Lung (tissue), 12 donors: Measurements from ENCODE around the gene CCNI2. TPM values are rescaled to one million over a fixed set of nuclear protein-coding genes. Genes with fewer than 3 reads are reported as not detected.

ENCODE experiments used
- ATAC-seq: fragments of 200-7000 bp; cut with Tn5 transposase; one replicate; pipeline ENCODE4 v1.9.1; 2020; ENCODE audit warnings: moderate number of reproducible peaks; ENCODE audit not compliant: insufficient read depth, low FRiP score
- DNase-seq, 3 donors: peaks; one replicate each; pipeline ENCODE4 v3.0.0-alpha.2; 2013 to 2017
- H3K27ac ChIP-seq, 2 donors: one replicate each; pipeline ENCODE4 v1.5.1; 2013; ENCODE audit warnings: mild to moderate bottlenecking in 2 of 2, moderate library complexity in 2 of 2, control low read depth in 1 of 2, inconsistent platforms in 1 of 2, low read depth in 1 of 2, low read length in 1 of 2
- H3K27me3 ChIP-seq, 3 donors: one replicate each; pipeline ENCODE4 v1.5.1; 2013; ENCODE audit warnings: low read length in 2 of 3; ENCODE audit not compliant: control insufficient read depth in 3 of 3, insufficient read depth in 3 of 3
- H3K36me3 ChIP-seq, 4 donors: one replicate each; pipeline ENCODE4 v1.5.1; 2013; ENCODE audit warnings: low read length in 4 of 4, mild to moderate bottlenecking in 1 of 4, moderate library complexity in 1 of 4; ENCODE audit not compliant: control insufficient read depth in 4 of 4, insufficient read depth in 4 of 4
- H3K4me1 ChIP-seq, 5 donors: one replicate each; pipeline ENCODE4 v1.5.1; 2013; ENCODE audit warnings: low read length in 5 of 5, mild to moderate bottlenecking in 2 of 5, moderate library complexity in 1 of 5; ENCODE audit not compliant: control insufficient read depth in 5 of 5, insufficient read depth in 5 of 5
- H3K4me3 ChIP-seq: one replicate; pipeline ENCODE4 v1.5.1; 2013; ENCODE audit warnings: mild to moderate bottlenecking, control low read depth, moderate library complexity
- H3K9ac ChIP-seq, 2 donors: one replicate each; pipeline ENCODE4 v1.5.1; 2013; ENCODE audit warnings: low read length in 2 of 2, control low read depth in 1 of 2; ENCODE audit not compliant: insufficient read depth in 1 of 2
- H3K9me3 ChIP-seq, 4 donors: one replicate each; pipeline ENCODE4 v1.5.1; 2013; ENCODE audit warnings: low read length in 3 of 4, mild to moderate bottlenecking in 1 of 4, moderate library complexity in 1 of 4; ENCODE audit not compliant: control insufficient read depth in 4 of 4, insufficient read depth in 3 of 4
- CTCF ChIP-seq: IDR thresholded peaks from 2 replicates; pipeline ENCODE4 v1.5.1; 2012; ENCODE audit warnings: mild to moderate bottlenecking; ENCODE audit errors: control extremely low read depth, extremely low read depth
- WGBS, 2 donors: extraction: QIAGEN DNeasy Blood & Tissue Kit; methylation state at CpG; one replicate each; pipeline ENCODE4 v1.1.7; 2013; 5-methylcytosine and 5-hydroxymethylcytosine counted together
- polyA plus RNA-seq, 2 donors: library from polyadenylated mRNA; stranded (reverse); fragments of 200-250 nt; gene quantifications; one replicate each; pipeline ENCODE4 v1.2.1, GENCODE V29; 2013
- total RNA-seq, 2 donors: library from RNA; depleted of rRNA in 1 of 2; stranded (reverse); fragments of >200 nt in 1 of 2; gene quantifications; one replicate each; pipeline ENCODE4 v1.2.1, GENCODE V29; 2014 to 2021
- donor health status: control.
- donor health status: control.
- donor health status: Bipolar disorder and iron deficiency.
- donor health status: healthy.
- donor health status: DM: yes; HTN: yes; CAD: no.

Gene CCNI2
- total and polyA plus RNA-seq, 4 donors: 0.55 to 0.88 (median 0.67) TPM

- no peak for TF ChIP-seq CTCF
- H3K9me3 ChIP-seq: no peaks in the 10 kb centered on the region
- no peaks in the 10 kb centered on the region for H3K36me3 ChIP-seq
- WGBS, 2 donors: 71 to 93% methylated on average over 5 of the region's 5 CpGs
- H3K4me1 ChIP-seq: peaks cover 0 to 23% (median 15%) of the 10 kb centered on the region in 5 donors
- H3K9ac ChIP-seq: no peak overlapping the region
- H3K4me3 ChIP-seq: no peak overlapping the region
- DNase-seq (no peak), ATAC-seq (no peak)
- H3K27ac ChIP-seq: no peak overlapping the region
- H3K27me3 ChIP-seq: peaks cover 0 to 8% (median 4%) of the 10 kb centered on the region in 3 donors
These were observed 31.6 kb downstream of the CCNI2 start for GRCh38 chr5:132778856-132779255.

GRCh38 chr5:132779961-132780360, 32.7 kb downstream of the CCNI2 start:
- no peak for DNase-seq
- no peak overlapping the region for H3K27ac ChIP-seq
- whole genome bisulfite sequencing, 2 donors: 94 to 99% methylated on average over 3 of the region's 3 CpGs
- H3K4me1 ChIP-seq: peaks cover 0 to 17% (median 9%) of the 10 kb centered on the region in 5 donors
- TF ChIP-seq CTCF: no peak
- H3K27me3 ChIP-seq: peaks cover 0 to 8% (median 4%) of the 10 kb centered on the region in 3 donors
- no peak overlapping the region for H3K4me3 ChIP-seq
- ATAC-seq: no peak
- H3K9me3 ChIP-seq: no peaks in the 10 kb centered on the region
- no peak overlapping the region for H3K9ac ChIP-seq
- no peaks in the 10 kb centered on the region for H3K36me3 ChIP-seq

- no peak for TF ChIP-seq CTCF
- peaks cover 0 to 8% (median 4%) of the 10 kb centered on the region in 3 donors for H3K27me3 ChIP-seq
- DNase-seq (no peak), ATAC-seq (no peak)
- 88 to 89% methylated on average over 1 of the region's 1 CpG for WGBS, 2 donors
- peaks cover 0 to 14% (median 7%) of the 10 kb centered on the region in 5 donors for H3K4me1 ChIP-seq
- no peaks in the 10 kb centered on the region for H3K9me3 ChIP-seq
- no peaks in the 10 kb centered on the region for H3K36me3 ChIP-seq
- no peak overlapping the region for H3K9ac ChIP-seq
- H3K4me3 ChIP-seq: no peak overlapping the region
- no peak overlapping the region for H3K27ac ChIP-seq
These were observed 33.4 kb downstream of the CCNI2 start for GRCh38 chr5:132780577-132780976.

GRCh38 chr5:132781029-132781428, 33.8 kb downstream of the CCNI2 start:
- peaks cover 0 to 8% (median 4%) of the 10 kb centered on the region in 3 donors for H3K27me3 ChIP-seq
- no peaks in the 10 kb centered on the region for H3K9me3 ChIP-seq
- no peak overlapping the region for H3K4me3 ChIP-seq
- H3K9ac ChIP-seq: no peak overlapping the region
- no peak for ATAC-seq
- 85 to 88% methylated on average over 4 of the region's 4 CpGs for WGBS, 2 donors
- H3K4me1 ChIP-seq: peaks cover 0 to 9% (median 7%) of the 10 kb centered on the region in 5 donors
- no peak for TF ChIP-seq CTCF
- no peak for DNase-seq
- no peak overlapping the region for H3K27ac ChIP-seq
- H3K36me3 ChIP-seq: no peaks in the 10 kb centered on the region
